NCI-H146 treated with DMSO at 0.1 percent for 48 hours (cell line): ENCODE data around the gene DVL1.

Experiments used
- DNase-seq: peaks from one replicate; lab custom pipeline; 2025; ENCODE audit not compliant: unreplicated experiment; lab: John Stamatoyannopoulos, UW

Gene DVL1

DNA sequence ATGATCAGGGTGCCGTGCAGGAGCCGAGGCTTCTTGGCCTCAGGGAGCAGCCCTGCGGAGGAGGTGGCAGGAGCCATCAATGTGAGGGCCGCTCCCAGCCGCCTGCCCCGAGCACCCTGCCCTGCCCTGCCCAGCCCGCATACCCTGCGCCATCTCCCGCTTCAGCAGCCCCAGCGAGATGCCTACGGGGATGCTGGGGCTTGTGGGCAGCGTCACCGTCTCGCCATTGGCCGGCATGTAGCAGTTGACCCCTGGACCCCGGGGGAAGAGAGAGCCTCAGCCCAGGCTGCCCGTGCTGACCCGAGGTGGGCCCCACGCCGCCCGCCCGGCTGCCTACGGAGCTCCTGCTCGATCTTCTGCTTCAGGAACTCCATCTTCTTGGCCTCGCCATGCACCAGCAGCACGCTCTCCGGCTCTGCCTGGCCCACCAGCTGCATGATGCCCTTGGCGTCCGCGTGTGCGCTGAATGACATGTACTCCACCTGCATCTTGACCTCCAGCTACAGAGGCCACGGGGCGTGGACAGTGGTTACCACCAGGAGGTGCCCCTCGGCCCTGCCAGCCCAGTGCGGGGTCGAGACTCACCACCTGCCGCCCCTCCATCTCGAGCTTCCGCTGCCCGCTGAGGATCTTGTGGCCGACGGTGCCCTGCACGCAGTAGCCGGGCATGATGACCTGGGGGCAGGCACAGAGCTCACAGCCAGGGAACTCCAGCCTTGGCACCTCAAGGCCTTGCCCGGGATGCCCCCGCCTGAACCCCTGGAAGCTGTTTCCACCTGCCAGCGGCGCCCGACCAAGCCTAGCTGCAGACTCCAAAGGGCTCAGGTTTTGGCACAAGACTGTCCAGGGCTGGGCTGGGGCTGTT lies 36.5 kb downstream of the DVL1 start:
- no peak for DNase-seq

DNA sequence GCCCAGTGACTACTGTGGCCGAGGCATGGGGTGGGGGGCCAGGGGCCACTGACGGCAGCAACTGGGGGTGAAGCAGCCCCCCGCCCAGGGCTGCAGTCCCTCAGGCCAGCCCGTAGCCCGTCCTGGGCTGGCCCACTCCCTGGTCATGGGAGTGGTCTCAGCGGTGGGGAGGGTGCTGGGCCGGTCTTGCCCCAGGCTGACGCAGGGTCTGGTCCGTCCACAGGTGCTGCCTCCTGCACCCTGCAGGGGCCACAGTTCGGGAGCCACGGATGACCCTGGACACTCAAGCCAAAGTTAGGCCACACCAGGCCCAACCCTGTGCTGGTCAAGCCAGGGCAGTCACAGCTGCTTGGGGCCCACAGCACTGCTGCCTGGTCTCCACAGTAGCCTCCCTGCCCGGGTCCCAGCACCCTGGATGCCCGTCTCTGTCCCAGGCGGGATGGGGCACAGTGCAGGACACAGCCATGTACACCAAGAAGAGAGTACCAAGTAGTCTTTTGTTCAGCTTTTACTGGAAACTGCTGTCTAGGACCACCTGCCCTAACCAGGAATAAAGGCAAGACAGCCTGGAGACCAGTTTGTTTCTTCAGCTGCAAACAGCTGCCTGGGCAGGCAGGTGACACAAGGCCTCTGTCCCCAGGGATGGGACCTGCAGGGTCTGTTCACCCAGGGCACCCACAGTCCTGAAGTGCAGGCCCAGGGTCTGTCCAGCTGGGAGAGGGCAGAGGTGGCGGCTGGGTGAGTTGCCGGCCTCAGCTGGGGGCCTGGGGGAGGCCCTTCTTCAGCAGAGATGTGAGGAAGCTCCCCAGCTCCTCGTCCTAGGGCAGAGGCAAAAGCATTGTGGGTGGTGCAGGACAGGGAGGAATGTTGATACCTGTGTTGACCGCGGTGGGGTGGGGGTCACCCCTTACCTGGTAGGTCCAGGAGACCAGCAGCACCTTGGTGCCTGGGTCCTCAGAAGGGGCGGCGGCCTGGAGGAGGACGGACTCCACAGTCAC lies 37.8 kb downstream of the DVL1 start:
- DNase-seq, result no peak

DNA sequence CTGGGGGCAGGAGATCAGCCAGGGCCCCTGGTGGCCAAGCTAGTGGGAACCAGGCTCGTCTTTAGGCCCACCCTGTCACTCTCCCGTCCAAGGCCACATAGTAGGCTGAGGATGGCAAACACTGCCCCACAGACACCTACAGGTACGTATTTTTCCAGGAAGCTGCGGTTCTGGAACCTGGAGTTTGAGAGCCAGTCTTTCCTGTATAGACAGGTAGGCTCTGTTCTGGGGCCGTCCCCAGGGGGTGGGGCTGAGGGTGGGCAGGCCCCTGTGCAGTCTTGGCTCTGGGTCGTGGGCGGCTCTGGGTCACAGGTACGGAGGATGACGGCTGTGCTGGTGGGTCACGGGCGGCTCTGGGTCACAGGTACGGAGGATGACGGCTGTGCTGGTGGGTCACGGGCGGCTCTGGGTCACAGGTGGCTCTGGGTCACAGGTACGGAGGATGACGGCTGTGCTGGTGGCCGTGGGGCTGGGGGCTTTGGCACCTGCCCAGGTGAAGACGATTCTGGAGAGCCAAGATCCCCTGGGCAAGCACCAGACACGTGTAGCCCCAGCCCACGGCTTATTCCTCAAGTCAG lies 38.7 kb downstream of the DVL1 start:
- no peak for DNase-seq

DNA sequence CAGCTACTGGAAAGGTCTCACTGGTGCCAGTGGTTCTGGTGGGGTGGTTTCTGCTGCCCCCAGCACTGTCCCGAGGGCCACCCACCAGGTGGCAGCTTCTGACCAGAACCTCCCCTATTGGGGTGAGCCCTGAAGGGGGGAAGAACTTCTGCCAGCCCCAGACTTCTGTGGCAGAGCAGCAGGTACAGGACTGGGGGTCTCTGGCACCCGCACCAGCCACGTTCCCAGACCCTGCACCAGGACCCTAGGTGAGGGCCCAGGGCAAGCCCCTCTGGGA lies 39.2 kb downstream of the DVL1 start:
- DNase-seq, result no peak

DNA sequence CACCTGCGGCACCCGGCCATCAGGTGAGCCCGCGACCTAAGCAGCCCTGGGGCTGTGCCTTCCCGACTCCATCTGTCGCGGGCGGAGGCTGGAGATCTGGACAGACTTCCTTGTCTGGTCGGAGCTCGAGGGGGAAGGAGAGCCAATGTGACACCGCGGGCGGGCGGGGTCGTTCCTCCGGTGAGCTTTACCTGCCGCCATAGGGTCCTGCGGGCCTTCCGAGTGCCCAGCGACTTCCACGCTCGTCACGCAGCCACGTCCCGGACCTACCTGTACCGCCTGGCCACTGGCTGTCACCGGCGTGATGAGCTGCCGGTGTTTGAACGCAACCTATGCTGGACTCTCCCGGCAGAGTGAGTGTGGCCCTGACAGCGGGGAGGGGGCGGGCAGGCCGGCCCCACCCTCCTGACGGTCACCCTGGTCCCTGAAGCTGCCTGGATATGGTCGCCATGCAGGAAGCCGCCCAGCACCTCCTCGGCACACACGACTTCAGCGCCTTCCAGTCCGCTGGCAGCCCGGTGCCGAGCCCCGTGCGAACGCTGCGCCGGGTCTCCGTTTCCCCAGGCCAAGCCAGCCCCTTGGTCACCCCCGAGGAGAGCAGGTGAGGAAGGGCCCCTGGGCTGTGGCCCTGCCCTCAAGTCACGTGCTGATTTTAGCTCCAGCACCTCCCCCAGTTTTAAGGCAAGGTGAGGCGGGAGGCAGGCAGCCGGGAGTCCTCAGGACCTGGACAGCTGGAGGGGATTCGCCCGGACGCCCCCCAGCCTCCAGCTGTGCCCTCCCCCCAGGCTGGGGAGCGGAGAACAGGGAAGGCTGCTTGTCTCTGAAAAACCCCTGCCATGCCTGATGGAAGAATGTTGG lies 39.7 kb downstream of the DVL1 start:
- DNase-seq, result no peak

- no peak for DNase-seq
Observed at GRCh38 chr1:1308756-1309250, 40.4 kb downstream of the DVL1 start.

- peak; percentile 65 for DNase-seq
Observed at GRCh38 chr1:1307923-1308755, 41.1 kb downstream of the DVL1 start, which contains the start of the genes ACAP3 and PUSL1. TSS of gene ACAP3 (minus strand) at chr1:1307930. CDS start at chr1:1307815, 115 bp downstream. TSS of gene PUSL1 (plus strand) at chr1:1308597. CDS start at chr1:1308644, 47 bp downstream.

DNA sequence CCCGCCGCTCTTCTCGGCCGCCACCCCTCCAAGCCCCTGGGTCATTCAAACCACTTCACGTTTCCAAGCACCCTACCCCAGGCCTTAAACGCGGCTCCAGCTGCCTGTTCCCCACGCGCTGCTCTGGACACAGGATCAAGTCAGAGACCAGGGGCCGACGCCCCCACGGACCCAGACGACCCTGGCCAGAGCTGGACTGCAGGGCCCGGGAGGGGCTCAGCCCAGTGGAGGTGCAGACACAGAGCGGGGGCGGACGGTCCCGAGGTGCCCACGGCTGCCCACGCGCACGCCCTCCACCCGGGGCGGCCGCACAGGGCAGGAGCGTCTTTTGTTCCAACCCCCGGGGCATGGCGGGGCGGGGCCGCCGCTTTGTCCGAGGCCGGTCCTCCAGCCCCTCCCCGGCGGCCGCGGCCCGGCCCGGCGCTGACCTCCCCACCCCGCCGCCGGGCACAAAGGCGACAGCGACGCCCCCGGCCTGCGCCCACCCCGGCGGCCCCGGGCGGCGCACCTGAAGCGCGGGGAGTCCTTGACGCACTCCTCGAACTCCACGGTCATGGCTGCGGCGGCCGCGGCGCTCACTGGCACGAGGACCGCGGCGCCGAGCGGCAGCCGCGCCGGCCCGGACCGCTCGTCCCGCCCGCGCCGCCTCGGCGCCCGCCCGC lies 41.8 kb downstream of the DVL1 start:
- no peak for DNase-seq

GRCh38 chr1:1306661-1307260 lies 42.5 kb downstream of the DVL1 start:
- no peak for DNase-seq

- DNase-seq, result no peak
Observed at GRCh38 chr1:1306070-1306660, 43.1 kb downstream of the DVL1 start.

DNA sequence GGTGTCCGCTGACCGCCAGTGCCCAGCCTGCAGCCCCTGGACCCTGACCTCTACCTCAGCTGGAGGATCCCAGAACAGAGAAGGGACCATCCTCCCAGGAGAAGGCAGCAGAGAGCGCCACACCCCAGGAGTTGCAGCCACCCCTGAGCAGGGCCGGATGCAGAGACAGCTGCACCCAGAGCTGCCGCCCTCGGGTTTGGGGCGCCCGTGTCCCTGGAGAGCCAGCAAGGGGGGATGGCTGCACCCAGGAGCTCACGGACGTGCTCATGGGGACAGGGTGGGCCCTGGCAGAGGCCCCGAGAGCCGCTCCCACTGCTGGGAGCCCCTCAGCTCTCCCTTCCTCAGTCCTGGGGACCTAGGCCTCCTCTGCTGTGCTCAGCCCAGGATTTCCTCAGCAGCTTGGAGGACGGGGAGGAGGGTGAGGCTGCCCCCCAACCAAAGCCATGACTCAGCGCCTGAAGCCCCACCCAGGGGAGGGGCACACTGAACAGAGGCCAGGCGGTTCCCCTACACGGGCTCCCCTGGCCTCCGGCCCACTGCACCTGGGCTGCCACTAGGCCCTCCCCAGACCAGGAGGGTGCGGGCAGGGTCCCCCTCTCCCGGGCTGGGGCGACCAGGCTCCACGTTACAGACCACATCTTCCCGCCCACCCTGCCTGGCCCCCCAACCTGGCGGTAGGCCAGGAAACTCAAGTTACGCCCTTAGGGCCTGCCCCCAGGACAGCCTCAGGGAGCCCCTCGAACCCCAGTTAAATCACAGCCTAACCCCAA lies 43.7 kb downstream of the DVL1 start:
- no peak for DNase-seq

DNA sequence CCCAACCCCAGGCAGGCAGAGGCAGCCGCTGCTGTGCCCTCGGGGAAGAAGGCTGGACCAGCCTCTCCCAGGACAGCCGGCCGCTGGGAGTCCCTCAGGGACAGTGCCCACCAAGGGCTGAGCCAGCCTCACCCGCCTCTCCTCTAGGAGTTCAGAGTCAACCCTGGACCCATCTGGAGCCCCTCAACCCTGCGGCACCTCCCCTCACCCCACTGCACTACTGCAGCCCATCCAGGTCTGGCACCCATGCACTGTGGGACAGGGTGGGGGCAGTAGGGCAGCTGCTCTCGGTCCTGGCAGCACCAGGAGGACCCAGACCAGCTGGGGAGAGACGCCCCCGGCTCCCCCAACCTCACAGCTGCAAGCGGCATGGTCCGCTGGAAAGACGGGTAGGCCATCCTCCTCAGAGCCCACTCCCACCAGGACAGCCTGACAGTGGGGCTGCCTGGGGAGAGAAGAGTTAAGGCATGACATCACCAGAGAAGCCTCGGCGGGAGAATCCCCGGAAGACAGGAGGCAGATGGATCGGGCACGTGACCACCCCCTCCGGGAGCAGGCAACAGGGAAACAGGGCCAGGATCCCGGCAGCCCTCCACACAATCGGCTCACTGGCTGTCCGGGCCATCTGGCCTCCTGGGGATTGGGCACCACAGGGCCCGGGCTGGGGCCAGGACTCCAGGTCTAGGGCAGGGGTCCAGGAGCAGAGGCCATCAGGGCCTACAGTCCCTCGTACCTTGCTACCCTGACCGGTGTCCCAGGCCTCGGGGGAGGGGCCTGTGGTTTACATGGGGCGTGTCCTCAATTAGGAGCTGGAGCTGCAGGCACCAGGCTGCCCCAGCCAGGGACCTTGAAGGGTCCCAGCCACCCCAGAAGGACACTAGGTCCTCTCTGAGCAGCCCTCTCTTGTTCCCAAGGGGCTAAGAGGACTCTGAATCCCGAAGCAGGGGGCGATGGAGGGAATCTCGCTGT lies 44.6 kb downstream of the DVL1 start:
- DNase-seq, result peak; percentile 10

- no peak for DNase-seq
Observed at GRCh38 chr1:1303736-1304135, 45.5 kb downstream of the DVL1 start.

- no peak for DNase-seq
Observed at GRCh38 chr1:1302951-1303509, 46.2 kb downstream of the DVL1 start.

GRCh38 chr1:1302006-1302430 lies 47.2 kb downstream of the DVL1 start:
- DNase-seq, result no peak

DNA sequence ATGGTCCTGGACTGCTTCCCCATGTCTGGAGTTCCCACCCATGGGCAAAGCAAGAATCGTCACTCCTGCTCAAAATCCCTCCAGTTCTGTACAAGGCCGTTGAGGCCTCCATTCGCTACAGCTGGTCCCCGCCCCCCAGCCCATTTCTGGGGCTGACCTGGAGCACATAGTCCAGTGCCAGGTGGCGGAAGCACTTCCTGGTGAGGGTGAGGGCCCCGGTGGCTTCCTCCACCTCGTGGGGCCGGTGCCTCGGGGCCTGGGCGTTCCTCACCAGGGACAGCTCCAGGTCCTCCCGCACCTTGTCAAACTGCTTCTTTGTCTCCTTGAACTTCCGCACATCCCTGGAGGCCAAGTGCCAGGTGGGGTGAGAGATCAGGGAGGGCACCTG lies 48.9 kb downstream of the DVL1 start:
- no peak for DNase-seq
